KMS-11 (cell line): ENCODE data around the gene PRR20G.

Source experiments
- H2AFZ ChIP-seq: fragments of 200-600 bp; sonication (generic); 2 replicates; pipeline ENCODE4 v1.6.1; 2016; ENCODE audit warnings: antibody characterized with exemption, mixed run types, low read depth
- H3K27ac ChIP-seq: fragments of 200-600 bp; sonication (generic); 2 replicates; pipeline ENCODE4 v1.6.1; 2016; ENCODE audit warnings: mild to moderate bottlenecking, mixed run types
- H3K27me3 ChIP-seq: fragments of 200-600 bp; sonication (generic); 2 replicates; pipeline ENCODE4 v1.6.1; 2017; ENCODE audit warnings: mild to moderate bottlenecking, low read depth, mixed run types, moderate library complexity; ENCODE audit not compliant: insufficient read depth
- H3K36me3 ChIP-seq: fragments of 200-600 bp; sonication (generic); 2 replicates; pipeline ENCODE4 v1.6.1; 2017; ENCODE audit warnings: mild to moderate bottlenecking, mixed run types; ENCODE audit not compliant: insufficient read depth
- H3K4me1 ChIP-seq: fragments of 200-600 bp; sonication (generic); 2 replicates; pipeline ENCODE4 v1.6.1; 2016; ENCODE audit warnings: mild to moderate bottlenecking, low read depth, mixed run types; ENCODE audit not compliant: poor library complexity, severe bottlenecking
- H3K4me2 ChIP-seq: fragments of 200-600 bp; sonication (generic); 2 replicates; pipeline ENCODE4 v1.7.0; 2016; ENCODE audit warnings: mild to moderate bottlenecking, mixed run types
- H3K4me3 ChIP-seq: fragments of 200-600 bp; sonication (generic); IDR thresholded peaks from 2 replicates; pipeline ENCODE4 v1.6.1; 2017; ENCODE audit warnings: low read depth, low read length, mixed read lengths; ENCODE audit not compliant: insufficient read depth
- H3K79me2 ChIP-seq: fragments of 200-600 bp; sonication (generic); 2 replicates; pipeline ENCODE4 v1.6.1; 2016; ENCODE audit warnings: low read depth, mixed run types; ENCODE audit not compliant: insufficient read depth
- H3K9ac ChIP-seq: fragments of 200-600 bp; sonication (generic); 2 replicates; pipeline ENCODE4 v1.6.1; 2016; ENCODE audit warnings: mild to moderate bottlenecking, mixed run types
- H4K20me1 ChIP-seq: fragments of 200-600 bp; sonication (generic); 2 replicates; pipeline ENCODE4 v1.6.1; 2016; ENCODE audit warnings: mild to moderate bottlenecking, mixed run types; ENCODE audit not compliant: insufficient read depth
- TF ChIP-seq, protein P1 (sequence below): fragments of 200-600 bp; sonication (generic); conservative IDR thresholded peaks from 2 replicates; pipeline ENCODE4 v1.6.1; 2017; ENCODE audit warnings: low read depth, mild to moderate bottlenecking, antibody characterized with exemption, low read length, moderate library complexity, mixed read lengths

The PRR20G gene

DNA sequence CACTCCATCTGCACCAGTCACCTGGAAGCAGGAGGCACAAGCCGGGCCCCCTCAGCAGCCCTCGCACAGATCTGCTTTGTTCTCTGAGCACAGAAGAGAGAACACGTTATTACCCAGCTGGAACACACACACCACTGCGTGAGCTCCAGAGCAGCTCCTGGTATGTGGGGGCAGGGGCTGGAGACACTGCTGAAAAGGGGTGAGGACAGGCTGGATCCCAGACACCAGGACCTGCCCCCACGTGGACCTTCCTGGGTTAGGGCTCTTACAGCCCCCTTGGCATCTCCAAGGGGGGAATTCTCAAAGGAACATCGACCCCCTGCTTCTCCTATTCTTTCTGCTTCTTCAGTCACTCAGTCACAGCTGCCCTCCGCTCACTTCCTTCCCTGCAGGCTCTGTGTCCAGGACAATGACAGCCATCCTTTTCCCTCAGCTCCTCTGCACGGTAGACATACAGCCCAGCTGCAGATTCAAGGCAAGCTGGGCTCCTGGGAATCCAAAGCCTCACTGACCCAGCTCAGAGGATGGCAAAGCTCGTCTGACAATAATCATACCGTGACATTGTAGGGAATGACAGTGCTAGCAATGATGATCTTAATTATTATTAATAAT, 33.7 kb downstream of the PRR20G start:
- no peaks in the 10 kb centered on the region for H3K27me3 ChIP-seq
- H3K4me1 ChIP-seq: no peaks in the 10 kb centered on the region
- no peak overlapping the region for H2AFZ ChIP-seq
- no peak overlapping the region for H3K4me2 ChIP-seq
- TF ChIP-seq, protein P1, sequence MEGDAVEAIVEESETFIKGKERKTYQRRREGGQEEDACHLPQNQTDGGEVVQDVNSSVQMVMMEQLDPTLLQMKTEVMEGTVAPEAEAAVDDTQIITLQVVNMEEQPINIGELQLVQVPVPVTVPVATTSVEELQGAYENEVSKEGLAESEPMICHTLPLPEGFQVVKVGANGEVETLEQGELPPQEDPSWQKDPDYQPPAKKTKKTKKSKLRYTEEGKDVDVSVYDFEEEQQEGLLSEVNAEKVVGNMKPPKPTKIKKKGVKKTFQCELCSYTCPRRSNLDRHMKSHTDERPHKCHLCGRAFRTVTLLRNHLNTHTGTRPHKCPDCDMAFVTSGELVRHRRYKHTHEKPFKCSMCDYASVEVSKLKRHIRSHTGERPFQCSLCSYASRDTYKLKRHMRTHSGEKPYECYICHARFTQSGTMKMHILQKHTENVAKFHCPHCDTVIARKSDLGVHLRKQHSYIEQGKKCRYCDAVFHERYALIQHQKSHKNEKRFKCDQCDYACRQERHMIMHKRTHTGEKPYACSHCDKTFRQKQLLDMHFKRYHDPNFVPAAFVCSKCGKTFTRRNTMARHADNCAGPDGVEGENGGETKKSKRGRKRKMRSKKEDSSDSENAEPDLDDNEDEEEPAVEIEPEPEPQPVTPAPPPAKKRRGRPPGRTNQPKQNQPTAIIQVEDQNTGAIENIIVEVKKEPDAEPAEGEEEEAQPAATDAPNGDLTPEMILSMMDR: no peak
- no peak overlapping the region for H3K27ac ChIP-seq
- no peaks in the 10 kb centered on the region for H4K20me1 ChIP-seq
- H3K4me3 ChIP-seq: no peak overlapping the region
- no peaks in the 10 kb centered on the region for H3K79me2 ChIP-seq
- H3K36me3 ChIP-seq: no peaks in the 10 kb centered on the region
- no peak overlapping the region for H3K9ac ChIP-seq

- Histone ChIP-seq H3K4me3 (no peak overlapping the region), H4K20me1 (no peaks in the 10 kb centered on the region), H3K4me1 (no peaks in the 10 kb centered on the region), H3K9ac (no peak overlapping the region), H3K27ac (no peak overlapping the region), H3K36me3 (no peaks in the 10 kb centered on the region), H3K79me2 (no peaks in the 10 kb centered on the region), H2AFZ (no peak overlapping the region), H3K27me3 (no peaks in the 10 kb centered on the region), H3K4me2 (no peak overlapping the region)
- TF ChIP-seq, protein P1: no peak
These were observed 34.4 kb downstream of the PRR20G start for GRCh38 chr3:127253491-127253890.

DNA sequence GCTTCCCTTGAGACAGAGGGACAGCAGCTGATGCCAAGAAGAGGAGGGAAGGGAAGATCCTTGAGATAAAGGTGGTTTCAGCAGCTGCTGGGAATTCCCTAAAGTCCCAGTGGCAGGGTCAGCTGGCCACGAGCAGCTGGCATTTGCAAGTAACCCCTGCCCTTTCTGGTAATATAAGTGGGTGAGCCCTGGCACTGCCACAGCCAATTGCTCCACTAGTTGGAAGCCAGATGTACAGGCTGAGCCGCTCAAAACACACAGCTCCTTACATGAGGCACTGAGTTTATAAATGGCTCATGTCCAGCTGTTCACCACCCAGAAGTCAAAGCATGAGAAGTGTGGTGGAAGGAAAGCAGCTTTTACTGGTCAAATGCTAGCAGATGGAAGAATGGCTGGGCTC, 35.4 kb downstream of the PRR20G start:
- Histone ChIP-seq H3K4me1 (no peaks in the 10 kb centered on the region), H3K4me2 (no peak overlapping the region), H2AFZ (no peak overlapping the region), H3K36me3 (no peaks in the 10 kb centered on the region), H4K20me1 (no peaks in the 10 kb centered on the region), H3K4me3 (no peak overlapping the region), H3K27ac (no peak overlapping the region), H3K27me3 (no peaks in the 10 kb centered on the region), H3K9ac (no peak overlapping the region), H3K79me2 (no peaks in the 10 kb centered on the region)
- TF ChIP-seq, protein P1: no peak

DNA sequence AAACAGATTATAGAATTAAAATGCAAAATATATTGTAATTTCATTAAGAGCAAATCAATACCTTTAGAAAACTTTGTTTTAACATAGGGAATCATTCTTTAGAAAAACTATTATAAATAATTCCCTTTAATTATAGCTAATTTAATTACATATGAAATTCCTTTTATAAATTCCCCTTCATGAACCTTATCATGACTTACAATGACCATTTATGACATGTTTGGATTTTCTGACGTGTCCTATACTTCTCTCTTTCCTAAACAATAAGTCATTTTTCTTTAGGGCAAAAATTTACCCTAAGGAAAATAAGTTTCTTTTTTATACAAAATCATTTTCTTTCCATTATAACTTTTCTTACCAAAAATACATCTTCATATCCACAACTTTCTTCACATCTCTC, 37.8 kb downstream of the PRR20G start:
- no peak overlapping the region for H2AFZ ChIP-seq
- TF ChIP-seq, protein P1: no peak
- H3K4me3 ChIP-seq: no peak overlapping the region
- no peak overlapping the region for H3K4me2 ChIP-seq
- no peaks in the 10 kb centered on the region for H3K79me2 ChIP-seq
- H3K27ac ChIP-seq: no peak overlapping the region
- H3K36me3 ChIP-seq: no peaks in the 10 kb centered on the region
- no peaks in the 10 kb centered on the region for H3K4me1 ChIP-seq
- H3K9ac ChIP-seq: no peak overlapping the region
- H4K20me1 ChIP-seq: no peaks in the 10 kb centered on the region
- no peaks in the 10 kb centered on the region for H3K27me3 ChIP-seq
